Gastroesophageal sphincter (tissue), 4 donors: ENCODE data around the gene LRRTM4. TPM values are rescaled to one million over a fixed set of nuclear protein-coding genes. Genes with fewer than 3 reads are reported as not detected.
"Not testable (repeated sequence)": the region's sequence is repeated elsewhere in the genome, so short reads cannot be mapped to it uniquely, and the experiment has no call there.

ENCODE experiments used
- ATAC-seq: fragments of 150-250 bp; one replicate; pipeline ENCODE4 v1.9.1; 2016; ENCODE audit warnings: mild to moderate bottlenecking, moderate library complexity
- H3K27ac ChIP-seq, 4 donors: fragments of 200-600 bp; sonication (generic) in 3 of 4; 1 replicate in 3 of 4; 2 replicates in 1 of 4; pipeline ENCODE4 v1.5.1; 2016 to 2019
- H3K27me3 ChIP-seq: fragments of 200-600 bp; sonication (generic); one replicate; pipeline ENCODE4 v1.5.1; 2019
- H3K36me3 ChIP-seq, 2 donors: fragments of 200-600 bp; sonication (generic); one replicate each; pipeline ENCODE4 v1.5.1; 2019; ENCODE audit warnings: control low read depth in 1 of 2
- H3K4me1 ChIP-seq, 3 donors: fragments of 200-600 bp; sonication (generic); 1 replicate in 2 of 3; 2 replicates in 1 of 3; pipeline ENCODE4 v1.5.1; 2016 to 2019; ENCODE audit warnings: control low read depth in 2 of 3
- H3K4me3 ChIP-seq, 2 donors: fragments of 200-600 bp; sonication (generic); one replicate each; pipeline ENCODE4 v1.5.1; 2019; ENCODE audit warnings: mild to moderate bottlenecking in 1 of 2, moderate library complexity in 1 of 2
- H3K9me3 ChIP-seq, 3 donors: fragments of 200-600 bp; sonication (generic); one replicate each; pipeline ENCODE4 v1.5.1; 2017 to 2019; ENCODE audit warnings: control low read depth in 2 of 3
- CTCF ChIP-seq, 4 experiments: fragments of 200-600 bp in 2 of 4; fragments of 450-650 bp in 2 of 4; sonication (generic) in 1 of 4; IDR thresholded peaks; one replicate each; pipeline ENCODE4 v1.5.1; 2017 to 2019; ENCODE audit warnings: antibody characterized with exemption in 4 of 4, mild to moderate bottlenecking in 2 of 4, moderate library complexity in 2 of 4
- EP300 ChIP-seq: sonication (generic); formaldehyde crosslinking; IDR thresholded peaks from one replicate; pipeline ENCODE4 v1.6.1; 2017; ENCODE audit warnings: antibody characterized with exemption, mild to moderate bottlenecking
- POLR2A ChIP-seq, 2 donors: fragments of 450-650 bp; IDR thresholded peaks; one replicate each; pipeline ENCODE4 v1.6.1; 2017; ENCODE audit warnings: antibody characterized with exemption in 2 of 2, mild to moderate bottlenecking in 2 of 2, moderate library complexity in 1 of 2
- POLR2AphosphoS5 ChIP-seq: sonication (generic); formaldehyde crosslinking; IDR thresholded peaks from one replicate; pipeline ENCODE4 v1.6.1; 2017; ENCODE audit warnings: antibody characterized with exemption
- WGBS, 2 donors: methylation state at CpG; one replicate each; pipeline ENCODE4 v1.1.5; 2018; ENCODE audit warnings: low coverage in 1 of 2; 5-methylcytosine and 5-hydroxymethylcytosine counted together
- total RNA-seq, 4 donors: library from RNA; depleted of rRNA; stranded (reverse); fragments of >200 nt; gene quantifications; one replicate each; pipeline ENCODE4 v1.1.0, GENCODE V29; 2016

LRRTM4 gene
- total RNA-seq, 4 donors from 2014 or later: 0.12 to 0.30 (median 0.27) TPM; not detected in 1

DNA sequence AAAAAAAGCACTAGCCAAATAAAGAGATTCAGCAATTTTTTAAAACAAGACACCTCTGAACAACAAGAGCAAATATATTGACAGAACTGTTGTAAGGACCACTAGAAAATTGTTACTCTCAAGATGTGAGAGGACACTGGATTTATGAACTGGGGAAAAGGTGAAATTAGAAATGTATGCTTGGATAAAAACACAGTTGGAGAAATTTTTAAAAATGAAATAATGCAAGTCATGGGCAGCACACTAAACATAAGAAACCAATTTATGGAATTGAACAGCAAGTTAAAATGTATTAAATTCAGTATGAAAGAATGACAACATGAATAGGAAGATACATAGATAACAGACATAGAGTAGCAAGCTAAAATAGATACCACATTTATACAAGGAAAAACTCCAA, 377.4 kb downstream of the LRRTM4 start:
- no peak for ATAC-seq
- TF ChIP-seq EP300: no peak
- no peak for TF ChIP-seq POLR2A (IDR thresholded peaks at IDR 0.05)
- no peak for TF ChIP-seq CTCF (IDR thresholded peaks at IDR 0.05)
- TF ChIP-seq POLR2AphosphoS5: no peak
- H3K4me3 ChIP-seq: no peak overlapping the region
- H3K36me3 ChIP-seq: no peaks in the 10 kb centered on the region
- peaks cover 0 to 10% (median 0%) of the 10 kb centered on the region in 3 donors for H3K9me3 ChIP-seq
- no peaks in the 10 kb centered on the region for H3K27me3 ChIP-seq
- no peaks in the 10 kb centered on the region for H3K4me1 ChIP-seq
- no peak overlapping the region for H3K27ac ChIP-seq

- no peak for ATAC-seq
- Histone ChIP-seq H3K4me1 (no peaks in the 10 kb centered on the region), H3K27me3 (no peaks in the 10 kb centered on the region), H3K36me3 (no peaks in the 10 kb centered on the region), H3K9me3 (no peaks in the 10 kb centered on the region), H3K4me3 (no peak overlapping the region), H3K27ac (no peak overlapping the region)
- TF ChIP-seq CTCF (IDR thresholded peaks at IDR 0.05): no peak
- no peak for TF ChIP-seq POLR2AphosphoS5
- TF ChIP-seq POLR2A (IDR thresholded peaks at IDR 0.05): no peak
- TF ChIP-seq EP300: no peak
- 81 to 87% methylated on average over 3 of the region's 3 CpGs for WGBS, 2 donors
Measured at GRCh38 chr2:77142141-77142540, 380.0 kb downstream of the LRRTM4 start.

DNA sequence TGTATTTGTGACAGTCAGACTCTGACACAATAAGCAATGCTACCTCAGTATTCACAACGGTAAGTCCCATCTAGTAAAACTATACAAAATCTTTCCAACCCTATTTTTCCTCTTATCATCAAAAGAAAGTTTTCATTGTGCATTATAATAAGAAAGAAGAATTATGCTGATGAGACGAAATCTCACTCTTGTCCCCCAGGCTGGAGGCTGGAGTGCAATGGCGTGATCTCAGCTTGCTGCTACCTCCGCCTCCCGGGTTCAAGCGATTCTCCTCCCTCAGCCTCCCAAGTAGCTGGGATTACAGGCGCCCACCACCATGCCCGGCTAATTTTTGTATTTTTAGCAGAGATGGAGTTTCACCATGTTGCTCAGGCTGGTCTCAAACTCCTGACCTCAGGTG, 393.7 kb downstream of the LRRTM4 start:
- not testable (repeated sequence) for H3K4me3 ChIP-seq, ATAC-seq, H3K4me1 ChIP-seq, H3K9me3 ChIP-seq, H3K27ac ChIP-seq, H3K36me3 ChIP-seq, H3K27me3 ChIP-seq
- WGBS, 2 donors: 92 to 100% methylated on average over 3 to 8 of the region's 8 CpGs

DNA sequence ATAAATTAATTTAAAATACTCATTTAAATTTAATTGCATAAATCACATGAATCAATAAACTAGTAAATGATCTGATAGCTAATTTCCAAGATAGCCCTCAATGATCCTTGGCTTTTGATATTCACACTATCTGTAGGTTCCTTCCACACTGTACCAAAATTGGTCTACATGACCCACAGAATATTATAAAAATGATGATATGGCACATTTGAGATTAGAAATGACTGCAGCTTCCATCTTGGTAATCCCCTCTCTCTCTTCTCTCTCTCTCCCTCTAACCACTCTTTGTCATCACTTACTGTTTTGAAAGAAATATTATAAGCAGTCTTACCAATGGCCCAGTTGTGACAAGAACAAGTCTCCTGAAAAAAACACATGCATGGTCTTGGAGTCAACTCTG, 394.8 kb downstream of the LRRTM4 start:
- no peaks in the 10 kb centered on the region for H3K27me3 ChIP-seq
- no peak overlapping the region for H3K27ac ChIP-seq
- no peak for ATAC-seq
- H3K4me3 ChIP-seq: no peak overlapping the region
- TF ChIP-seq POLR2AphosphoS5 (no peak), CTCF (IDR thresholded peaks at IDR 0.05) (no peak), POLR2A (IDR thresholded peaks at IDR 0.05) (no peak), EP300 (no peak)
- no peaks in the 10 kb centered on the region for H3K9me3 ChIP-seq
- no peaks in the 10 kb centered on the region for H3K36me3 ChIP-seq
- no peaks in the 10 kb centered on the region for H3K4me1 ChIP-seq

GRCh38 chr2:77121518-77121917, 400.7 kb downstream of the LRRTM4 start:
- Histone ChIP-seq H3K4me3 (no peak overlapping the region), H3K36me3 (no peaks in the 10 kb centered on the region), H3K4me1 (no peaks in the 10 kb centered on the region), H3K9me3 (no peaks in the 10 kb centered on the region), H3K27me3 (no peaks in the 10 kb centered on the region), H3K27ac (no peak overlapping the region)
- TF ChIP-seq POLR2A (IDR thresholded peaks at IDR 0.05): no peak
- no peak for TF ChIP-seq POLR2AphosphoS5
- no peak for TF ChIP-seq CTCF (IDR thresholded peaks at IDR 0.05)
- TF ChIP-seq EP300: no peak
- ATAC-seq: no peak
- WGBS, 2 donors: 70 to 86% methylated on average over 3 of the region's 3 CpGs

DNA sequence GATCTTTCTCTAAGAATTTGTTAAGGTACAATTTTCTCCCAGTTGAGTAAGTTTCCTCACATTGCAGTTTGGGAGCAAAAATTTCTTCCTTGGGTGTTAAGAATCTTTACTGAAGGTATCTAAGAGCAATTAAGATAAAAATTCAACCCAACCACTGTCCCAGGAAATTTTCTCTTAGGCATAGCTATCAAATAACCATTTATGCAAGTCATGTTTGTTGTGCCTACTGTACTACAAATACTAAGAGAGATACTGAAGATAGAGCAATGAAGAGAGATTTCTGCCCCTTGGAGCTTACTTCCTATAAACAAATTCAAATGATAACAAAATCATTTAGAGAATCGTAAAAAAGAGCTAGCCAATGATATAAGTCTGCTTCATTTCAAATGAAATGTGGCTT, 402.8 kb downstream of the LRRTM4 start:
- H3K27me3 ChIP-seq: no peaks in the 10 kb centered on the region
- TF ChIP-seq POLR2AphosphoS5 (no peak), EP300 (no peak), CTCF (IDR thresholded peaks at IDR 0.05) (no peak), POLR2A (IDR thresholded peaks at IDR 0.05) (no peak)
- H3K9me3 ChIP-seq: no peaks in the 10 kb centered on the region
- no peaks in the 10 kb centered on the region for H3K36me3 ChIP-seq
- H3K4me3 ChIP-seq: no peak overlapping the region
- ATAC-seq: no peak
- no peak overlapping the region for H3K27ac ChIP-seq
- 75 to 76% methylated on average over 1 of the region's 1 CpG for WGBS, 2 donors
- H3K4me1 ChIP-seq: no peaks in the 10 kb centered on the region
